ENCODE results near the gene TYW1. TPM values are rescaled to one million over a fixed set of nuclear protein-coding genes. Genes with fewer than 3 reads are reported as not detected.

The TYW1 gene
- total RNA-seq, 1 experiment from 2014 or later = 13.4 TPM

DNA sequence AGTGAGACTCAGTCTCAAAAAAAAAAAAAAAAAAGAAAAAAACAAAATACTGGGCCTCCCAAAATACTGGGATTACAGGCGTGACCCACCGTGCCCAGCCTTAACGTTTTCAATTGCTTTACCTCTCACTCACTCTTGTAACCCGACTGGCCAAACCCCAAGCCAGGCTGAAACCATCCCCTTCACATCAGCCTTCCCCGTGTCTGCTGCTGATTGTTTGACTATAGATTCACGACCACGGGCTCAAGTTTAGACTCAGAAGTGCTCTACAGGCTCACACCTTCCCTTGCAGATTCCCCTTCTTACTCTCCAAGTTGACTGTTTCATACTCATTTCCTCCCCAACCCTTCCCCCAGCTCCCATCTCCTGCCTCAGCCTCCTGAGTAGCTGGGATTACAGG, 22.3 kb downstream of the TYW1 start:
- Histone ChIP-seq H3K4me1 (replicated peaks; ENCODE audit: insufficient read depth) (no peaks in the 10 kb centered on the region), H3K36me3 (ENCODE audit: low read depth) (peaks cover 3% of the 10 kb centered on the region; the same call in 1 of the 2 replicates), H2AFZ (no peak overlapping the region), H3K9me3 (ENCODE audit: insufficient read depth, low read depth) (no peaks in the 10 kb centered on the region), H3K27ac (no peak overlapping the region), H3K4me2 (no peak overlapping the region), H3K9me2 (ENCODE audit: insufficient read depth) (no peaks in the 10 kb centered on the region), H3K4me3 (no peak overlapping the region), H3K79me2 (ENCODE audit: low read depth) (no peaks in the 10 kb centered on the region), H3F3A (ENCODE audit: insufficient read depth, low read depth) (no peaks in the 10 kb centered on the region), H3K27me3 (ENCODE audit: insufficient read depth, low read depth) (no peaks in the 10 kb centered on the region), H4K20me1 (ENCODE audit: insufficient read depth) (no peaks in the 10 kb centered on the region)
- ChIA-PET POLR2A (ENCODE audit: unreplicated experiment) (no interaction called here), CTCF (no interaction called here)
- TF ChIP-seq CTCF (conservative IDR thresholded peaks at IDR 0.05) (no peak), EZH2 (IDR thresholded peaks at IDR 0.05; ENCODE audit: low read depth) (no peak)
- no TSS peak for BruUV-seq (replicated peaks)
- intact Hi-C loops (cut with micrococcal nuclease; ENCODE audit: unreplicated experiment) = no loop called here
- DNase-seq = no peak

GRCh38 chr7:67019562-67020390, 23.1 kb downstream of the TYW1 start:
- POLR2A ChIA-PET (ENCODE audit: unreplicated experiment) = no interaction called here
- TF ChIP-seq EZH2 (IDR thresholded peaks at IDR 0.05; ENCODE audit: low read depth) (no peak), CTCF (conservative IDR thresholded peaks at IDR 0.05) (no peak)
- no peaks in the 10 kb centered on the region for H3F3A ChIP-seq (ENCODE audit: insufficient read depth, low read depth)
- no peaks in the 10 kb centered on the region for H3K79me2 ChIP-seq (ENCODE audit: low read depth)
- BruUV-seq (replicated peaks) = no TSS peak
- H3K36me3 ChIP-seq (ENCODE audit: low read depth) = peaks cover 3% of the 10 kb centered on the region; the same call in 1 of the 2 replicates
- H3K27me3 ChIP-seq (ENCODE audit: insufficient read depth, low read depth) = no peaks in the 10 kb centered on the region
- no peaks in the 10 kb centered on the region for H4K20me1 ChIP-seq (ENCODE audit: insufficient read depth)
- no peaks in the 10 kb centered on the region for H3K9me2 ChIP-seq (ENCODE audit: insufficient read depth)
- H3K9me3 ChIP-seq (ENCODE audit: insufficient read depth, low read depth) = no peaks in the 10 kb centered on the region
- DNase-seq = no peak
- no peaks in the 10 kb centered on the region for H3K4me1 ChIP-seq (replicated peaks; ENCODE audit: insufficient read depth)
- H2AFZ ChIP-seq = no peak overlapping the region
- CTCF ChIA-PET = interaction anchor here (0.6 kb wide), 1 partner anchor 9 kb away, joined by 4 read pairs; no protein-coding TSS in a partner anchor
- no peak overlapping the region for H3K4me2 ChIP-seq
- intact Hi-C loops (cut with micrococcal nuclease; ENCODE audit: unreplicated experiment) = no loop called here
- H3K4me3 ChIP-seq = no peak overlapping the region
- H3K27ac ChIP-seq = no peak overlapping the region

GRCh38 chr7:67021260-67021659, 24.6 kb downstream of the TYW1 start:
- ChIA-PET CTCF (no interaction called here), POLR2A (ENCODE audit: unreplicated experiment) (interaction anchor here (1.0 kb wide), 1 partner anchor 1983 kb away, joined by 3 read pairs; no protein-coding TSS in a partner anchor)
- no peaks in the 10 kb centered on the region for H3K79me2 ChIP-seq (ENCODE audit: low read depth)

More at GRCh38 chr7:67021260-67021659, 24.6 kb downstream of the TYW1 start:
- H3K9me2 ChIP-seq (ENCODE audit: insufficient read depth) = no peaks in the 10 kb centered on the region
- H3F3A ChIP-seq (ENCODE audit: insufficient read depth, low read depth) = no peaks in the 10 kb centered on the region
- no peaks in the 10 kb centered on the region for H4K20me1 ChIP-seq (ENCODE audit: insufficient read depth)
- peaks cover 3% of the 10 kb centered on the region; the same call in 1 of the 2 replicates for H3K36me3 ChIP-seq (ENCODE audit: low read depth)
- no peak overlapping the region for H3K4me3 ChIP-seq
- H3K27ac ChIP-seq = no peak overlapping the region
- H3K27me3 ChIP-seq (ENCODE audit: insufficient read depth, low read depth) = no peaks in the 10 kb centered on the region
- DNase-seq = no peak
- no peaks in the 10 kb centered on the region for H3K9me3 ChIP-seq (ENCODE audit: insufficient read depth, low read depth)
- BruUV-seq (replicated peaks) = no TSS peak
- no peak overlapping the region for H2AFZ ChIP-seq
- intact Hi-C loops (cut with micrococcal nuclease; ENCODE audit: unreplicated experiment) = no loop called here
- H3K4me1 ChIP-seq (replicated peaks; ENCODE audit: insufficient read depth) = no peaks in the 10 kb centered on the region
- no peak overlapping the region for H3K4me2 ChIP-seq
- no peak for TF ChIP-seq CTCF (conservative IDR thresholded peaks at IDR 0.05)
- TF ChIP-seq EZH2 (IDR thresholded peaks at IDR 0.05; ENCODE audit: low read depth) = no peak
